B cell (primary cell): Measurements from ENCODE around the gene CNPPD1. TPM values are rescaled to one million over a fixed set of nuclear protein-coding genes. Genes with fewer than 3 reads are reported as not detected.
A peak's percentile ranks its signal among the peaks of the same experiment; 100 is the strongest.

Experiments
- ATAC-seq: fragments of 200-7000 bp; cut with Tn5 transposase; one replicate; pipeline ENCODE4 v1.10.0; 2021; ENCODE audit warnings: low read depth, mild to moderate bottlenecking, moderate number of reproducible peaks, moderate library complexity
- CTCF ChIA-PET: fragments of 350-600 bp; sonication (Branson Sonifier 250); formaldehyde crosslinking; loops from one replicate; lab custom pipeline; 2021; ENCODE audit warnings: antibody characterized with exemption, inconsistent platforms; lab: Charles Lee
- POLR2A ChIA-PET: fragments of 350-600 bp; sonication (Branson Sonifier 250); formaldehyde crosslinking; loops from one replicate; lab custom pipeline; 2021; ENCODE audit warnings: antibody characterized with exemption; lab: Charles Lee
- DNase-seq: peaks from one replicate; pipeline ENCODE4 v3.0.0; 2013
- H2AFZ ChIP-seq: 2 replicates; pipeline ENCODE4 v1.6.1; 2012; ENCODE audit warnings: mild to moderate bottlenecking, low read depth, low read length; ENCODE audit not compliant: insufficient read depth, poor library complexity, severe bottlenecking
- H3K27ac ChIP-seq, 2 donors: 1 replicate in 1 of 2; 2 replicates in 1 of 2; pipeline ENCODE4 v1.5.1; 2012 to 2013; ENCODE audit warnings: low read length in 2 of 2, mild to moderate bottlenecking in 2 of 2, moderate library complexity in 1 of 2
- H3K27me3 ChIP-seq, 4 experiments: fragments of 200-600 bp in 1 of 4; sonication (generic) in 1 of 4; replicated peaks in 1 of 4; 1 replicate in 2 of 4; 2 replicates in 2 of 4; pipeline versions ENCODE4 v1.6.1 to v1.7.0; 2013 to 2016; ENCODE audit warnings: low read length in 3 of 4, mild to moderate bottlenecking in 2 of 4, mixed read lengths in 1 of 4, moderate library complexity in 1 of 4; ENCODE audit not compliant: insufficient read depth in 4 of 4, control insufficient read depth in 3 of 4; ENCODE audit errors: control extremely low read depth in 1 of 4
- H3K36me3 ChIP-seq, 2 experiments: replicated peaks in 1 of 2; 1 replicate in 1 of 2; 2 replicates in 1 of 2; pipeline versions ENCODE4 v1.6.1 to v1.7.1; 2013; ENCODE audit warnings: low read length in 1 of 2; ENCODE audit not compliant: insufficient read depth in 2 of 2, control insufficient read depth in 1 of 2; ENCODE audit errors: control extremely low read depth in 1 of 2, extremely low read depth in 1 of 2
- H3K4me1 ChIP-seq, 2 donors: fragments of 200-600 bp in 1 of 2; sonication (generic) in 1 of 2; 1 replicate in 1 of 2; 2 replicates in 1 of 2; pipeline versions ENCODE4 v1.5.1 to v1.6.1; 2013 to 2017; ENCODE audit warnings: low read length in 2 of 2; ENCODE audit not compliant: control insufficient read depth in 2 of 2, insufficient read depth in 2 of 2
- H3K4me2 ChIP-seq: replicated peaks from 2 replicates; pipeline ENCODE3; 2012; ENCODE audit warnings: mild to moderate bottlenecking, low read depth, low read length; ENCODE audit not compliant: poor library complexity, severe bottlenecking
- H3K4me3 ChIP-seq, 5 experiments: fragments of 200-600 bp in 1 of 5; sonication (generic) in 1 of 5; 1 replicate in 3 of 5; 2 replicates in 2 of 5; pipeline versions ENCODE4 v1.5.1 to v1.7.0; 2011 to 2016; ENCODE audit warnings: low read length in 4 of 5, mild to moderate bottlenecking in 4 of 5, low read depth in 2 of 5, control low read depth in 1 of 5, moderate library complexity in 1 of 5; ENCODE audit not compliant: insufficient read depth in 1 of 5; ENCODE audit errors: control extremely low read depth in 1 of 5, extremely low read depth in 1 of 5
- H3K79me2 ChIP-seq: fragments of 200-600 bp; sonication (generic); one replicate; pipeline ENCODE4 v1.6.0; 2016; ENCODE audit warnings: low read length; ENCODE audit not compliant: control insufficient read depth, insufficient read depth
- H3K9ac ChIP-seq: fragments of 200-600 bp; sonication (generic); 2 replicates; pipeline ENCODE4 v1.6.1; 2017; ENCODE audit warnings: mild to moderate bottlenecking, low read length, moderate library complexity
- H3K9me3 ChIP-seq, 3 donors: one replicate each; pipeline versions ENCODE4 v1.6.1 to v1.7.1; 2013; ENCODE audit warnings: low read length in 2 of 3; ENCODE audit not compliant: control insufficient read depth in 2 of 3, insufficient read depth in 1 of 3; ENCODE audit errors: control extremely low read depth in 1 of 3
- H4K20me1 ChIP-seq: 2 replicates; pipeline ENCODE4 v1.6.0; 2012; ENCODE audit warnings: mild to moderate bottlenecking, low read length; ENCODE audit not compliant: insufficient read depth, control insufficient read depth, poor library complexity, severe bottlenecking
- H3K27ac Mint-ChIP-seq: one replicate; pipeline ENCODE4 v1.8.0; 2021; ENCODE audit warnings: mixed read lengths
- H3K27me3 Mint-ChIP-seq: one replicate; pipeline ENCODE4 v1.8.0; 2021; ENCODE audit warnings: mixed read lengths
- H3K4me1 Mint-ChIP-seq: one replicate; pipeline ENCODE4 v1.8.0; 2021; ENCODE audit warnings: mixed read lengths
- H3K4me3 Mint-ChIP-seq: one replicate; pipeline ENCODE4 v1.8.0; 2021; ENCODE audit warnings: mixed read lengths
- H3K9me3 Mint-ChIP-seq: one replicate; pipeline ENCODE4 v1.8.0; 2022; ENCODE audit warnings: mixed read lengths; ENCODE audit not compliant: insufficient read depth
- EZH2 ChIP-seq: IDR thresholded peaks from 2 replicates; pipeline ENCODE4 v1.6.1; 2012; ENCODE audit warnings: borderline replicate concordance, low read depth, mild to moderate bottlenecking, moderate library complexity, low read length; ENCODE audit not compliant: insufficient read depth, poor library complexity, severe bottlenecking
- WGBS: methylation state at CpG from one replicate; pipeline ENCODE4 v1.1.5; 2013; ENCODE audit warnings: missing lambda C conversion rate; ENCODE audit not compliant: insufficient coverage; 5-methylcytosine and 5-hydroxymethylcytosine counted together
- intact Hi-C: fragments of 100-400 bp; cut with micrococcal nuclease; formaldehyde crosslinking; loops from one replicate; pipeline ENCODE4 v1.10.0; 2022
- polyA plus RNA-seq: library from polyadenylated mRNA; depleted of rRNA; stranded (reverse); fragments of >200 nt; gene quantifications from 2 replicates; pipeline ENCODE4 v1.2.3, GENCODE V29; 2012
- total RNA-seq, 2 donors: library from RNA; stranded (reverse); fragments of 120-200 nt in 1 of 2; gene quantifications; 1 replicate in 1 of 2; 2 replicates in 1 of 2; pipeline versions ENCODE4 v1.2.3 to v1.2.4, GENCODE V29; 2013 to 2022
- TF ChIP-seq, protein P1 (sequence below): fragments of 200-600 bp; IDR thresholded peaks from one replicate; pipeline ENCODE4 v1.8.0; 2022; ENCODE audit warnings: antibody characterized with exemption, mild to moderate bottlenecking

CNPPD1 gene
- total and polyA plus RNA-seq, 2 donors (not counting 1 experiment from before 2014, with no cell fraction given), result 150 to 159 TPM

DNA sequence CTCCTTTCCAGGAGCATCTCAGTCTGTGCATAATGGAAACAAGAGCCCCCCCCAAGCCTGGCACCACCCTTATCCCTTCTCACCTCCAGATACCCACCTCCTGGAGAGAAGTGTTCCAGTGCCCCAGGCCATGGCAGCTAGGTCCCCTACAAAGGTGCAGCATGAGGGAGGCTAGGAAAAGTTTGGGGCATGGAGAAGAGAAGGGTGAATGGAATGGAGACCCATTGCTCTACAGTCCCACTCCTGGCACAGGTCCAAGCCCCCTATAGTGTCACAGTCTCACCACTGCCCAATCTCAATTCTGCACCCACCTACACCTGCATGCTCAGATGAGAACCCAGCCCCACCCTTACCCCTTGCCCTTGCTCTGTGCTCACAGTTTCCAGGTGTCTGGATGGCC lies 7.8 kb downstream of the CNPPD1 start:
- Histone ChIP-seq H4K20me1 (peaks cover 21% of the 10 kb centered on the region), H3K9me3 (no peaks in the 10 kb centered on the region), H3K4me1 (peaks cover 0 to 7% of the 10 kb centered on the region in 2 donors), H3K4me3 (no peak overlapping the region), H3K9ac (no peak overlapping the region), H3K79me2 (peaks cover 4% of the 10 kb centered on the region), H3K36me3 (peaks cover 0 to 31% of the 10 kb centered on the region in 2 experiments), H2AFZ (no peak overlapping the region), H3K27me3 (no peaks in the 10 kb centered on the region), H3K27ac (no peak overlapping the region), H3K4me2 (no peak overlapping the region)
- Mint-ChIP-seq H3K27ac (no peak overlapping the region), H3K27me3 (no peaks in the 10 kb centered on the region), H3K9me3 (no peaks in the 10 kb centered on the region), H3K4me3 (no peak overlapping the region), H3K4me1 (peaks cover 9% of the 10 kb centered on the region)
- ATAC-seq (no peak), DNase-seq (peak; percentile 3)
- intact Hi-C loops, result no loop called here
- ChIA-PET CTCF (interaction anchor here (3.9 kb wide), 1 partner anchor 12 kb away, joined by 18 read pairs; no protein-coding TSS in a partner anchor), POLR2A (no interaction called here)
- TF ChIP-seq EZH2, result no peak
- TF ChIP-seq, protein P1, sequence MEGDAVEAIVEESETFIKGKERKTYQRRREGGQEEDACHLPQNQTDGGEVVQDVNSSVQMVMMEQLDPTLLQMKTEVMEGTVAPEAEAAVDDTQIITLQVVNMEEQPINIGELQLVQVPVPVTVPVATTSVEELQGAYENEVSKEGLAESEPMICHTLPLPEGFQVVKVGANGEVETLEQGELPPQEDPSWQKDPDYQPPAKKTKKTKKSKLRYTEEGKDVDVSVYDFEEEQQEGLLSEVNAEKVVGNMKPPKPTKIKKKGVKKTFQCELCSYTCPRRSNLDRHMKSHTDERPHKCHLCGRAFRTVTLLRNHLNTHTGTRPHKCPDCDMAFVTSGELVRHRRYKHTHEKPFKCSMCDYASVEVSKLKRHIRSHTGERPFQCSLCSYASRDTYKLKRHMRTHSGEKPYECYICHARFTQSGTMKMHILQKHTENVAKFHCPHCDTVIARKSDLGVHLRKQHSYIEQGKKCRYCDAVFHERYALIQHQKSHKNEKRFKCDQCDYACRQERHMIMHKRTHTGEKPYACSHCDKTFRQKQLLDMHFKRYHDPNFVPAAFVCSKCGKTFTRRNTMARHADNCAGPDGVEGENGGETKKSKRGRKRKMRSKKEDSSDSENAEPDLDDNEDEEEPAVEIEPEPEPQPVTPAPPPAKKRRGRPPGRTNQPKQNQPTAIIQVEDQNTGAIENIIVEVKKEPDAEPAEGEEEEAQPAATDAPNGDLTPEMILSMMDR, result no peak

DNA sequence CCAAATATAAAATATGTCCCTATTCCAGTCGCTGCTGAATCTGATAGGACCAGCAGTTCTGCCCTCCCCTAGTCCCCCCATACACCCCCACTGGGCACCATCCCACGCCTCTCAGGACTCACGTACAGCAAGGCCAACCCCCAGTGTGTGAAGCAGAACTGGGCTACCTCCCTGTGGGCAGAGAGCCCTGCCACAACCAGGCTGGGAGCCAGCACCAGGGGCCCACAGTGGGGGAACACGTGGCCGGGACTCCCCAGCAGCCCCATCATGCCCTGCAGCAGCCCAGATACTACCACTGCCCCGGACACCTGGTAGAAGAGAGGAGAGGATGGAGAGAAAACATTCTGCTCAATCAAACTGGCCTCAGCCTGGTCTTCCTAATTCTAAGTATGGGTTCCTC lies 8.2 kb downstream of the CNPPD1 start:
- POLR2A ChIA-PET, result no interaction called here
- H3K4me3 Mint-ChIP-seq, result no peak overlapping the region
- H3K27me3 Mint-ChIP-seq, result no peaks in the 10 kb centered on the region
- Histone ChIP-seq H3K4me2 (no peak overlapping the region), H3K27ac (no peak overlapping the region), H3K4me3 (no peak overlapping the region), H3K9ac (no peak overlapping the region), H3K27me3 (no peaks in the 10 kb centered on the region), H3K79me2 (peaks cover 2% of the 10 kb centered on the region), H2AFZ (no peak overlapping the region), H3K4me1 (peaks cover 0 to 6% of the 10 kb centered on the region in 2 donors), H4K20me1 (peaks cover 17% of the 10 kb centered on the region), H3K9me3 (no peaks in the 10 kb centered on the region), H3K36me3 (peaks cover 0 to 27% of the 10 kb centered on the region in 2 experiments)
- H3K9me3 Mint-ChIP-seq, result no peaks in the 10 kb centered on the region
- DNase-seq, result peak; percentile 5
- CTCF ChIA-PET, result no interaction called here
- WGBS, result 41% methylated on average over 3 of the region's 6 CpGs
- TF ChIP-seq, protein P1, result no peak
- TF ChIP-seq EZH2, result no peak
- no peak overlapping the region for H3K27ac Mint-ChIP-seq
- ATAC-seq, result no peak
- H3K4me1 Mint-ChIP-seq, result peaks cover 7% of the 10 kb centered on the region
- intact Hi-C loops, result no loop called here
